DND-41 (cell line): ENCODE data around the gene C2CD2L.

Experiments
- ATAC-seq: fragments of 200-7000 bp; cut with Tn5 transposase; 3 replicates; pipeline ENCODE4 v1.9.1; 2021; ENCODE audit warnings: low read depth; ENCODE audit not compliant: insufficient read depth
- DNase-seq: peaks from one replicate; pipeline ENCODE4 v3.0.0-alpha.2; 2020
- H2AFZ ChIP-seq: 2 replicates; pipeline ENCODE4 v1.6.0; 2012; ENCODE audit warnings: low read depth, low read length
- H3K27ac ChIP-seq: 2 replicates; pipeline ENCODE4 v1.5.1; 2012; ENCODE audit warnings: low read length, inconsistent platforms
- H3K27me3 ChIP-seq: fragments of 200-600 bp; sonication (generic); 2 replicates; pipeline ENCODE4 v1.6.0; 2012; ENCODE audit warnings: low read length, mild to moderate bottlenecking, inconsistent platforms; ENCODE audit not compliant: insufficient read depth, poor library complexity
- H3K36me3 ChIP-seq: 2 replicates; pipeline ENCODE4 v1.5.1; 2012; ENCODE audit warnings: low read length, inconsistent platforms; ENCODE audit not compliant: insufficient read depth
- H3K4me1 ChIP-seq: 2 replicates; pipeline ENCODE4 v1.5.1; 2012; ENCODE audit warnings: mild to moderate bottlenecking, low read length; ENCODE audit not compliant: insufficient read depth
- H3K4me2 ChIP-seq: 2 replicates; pipeline ENCODE4 v1.6.0; 2012; ENCODE audit warnings: mild to moderate bottlenecking, moderate library complexity, low read length, inconsistent platforms; ENCODE audit not compliant: insufficient read depth
- H3K4me3 ChIP-seq, 2 experiments: fragments of 200-600 bp in 1 of 2; shearing (Covaris generic) in 1 of 2; 2 replicates each; pipeline ENCODE4 v1.5.1; 2012 to 2016; ENCODE audit warnings: inconsistent platforms in 2 of 2, low read length in 2 of 2, mild to moderate bottlenecking in 2 of 2, low read depth in 1 of 2, moderate library complexity in 1 of 2
- H3K79me2 ChIP-seq: 2 replicates; pipeline ENCODE4 v1.6.0; 2012; ENCODE audit warnings: low read length, inconsistent platforms; ENCODE audit not compliant: insufficient read depth
- H3K9ac ChIP-seq: 2 replicates; pipeline ENCODE4 v1.6.0; 2012; ENCODE audit warnings: low read depth, mild to moderate bottlenecking, inconsistent platforms, low read length, moderate library complexity
- H3K9me3 ChIP-seq: 2 replicates; pipeline ENCODE4 v1.5.1; 2012; ENCODE audit warnings: low read length, moderate library complexity, mild to moderate bottlenecking, inconsistent platforms; ENCODE audit not compliant: insufficient read depth, severe bottlenecking
- H4K20me1 ChIP-seq: 2 replicates; pipeline ENCODE4 v1.6.0; 2012; ENCODE audit warnings: low read length; ENCODE audit not compliant: insufficient read depth
- EZH2 ChIP-seq: IDR thresholded peaks from 3 replicates; pipeline ENCODE4 v1.6.1; 2012; ENCODE audit warnings: borderline replicate concordance, low read depth, mild to moderate bottlenecking, moderate library complexity, low read length, inconsistent platforms; ENCODE audit not compliant: severe bottlenecking
- TF ChIP-seq, protein P1 (sequence below): IDR thresholded peaks from 2 replicates; pipeline ENCODE4 v1.5.1; 2012; ENCODE audit warnings: borderline replicate concordance, low read length, moderate library complexity, mild to moderate bottlenecking; ENCODE audit not compliant: poor library complexity, severe bottlenecking; ENCODE audit errors: extremely low read depth

C2CD2L gene

DNA sequence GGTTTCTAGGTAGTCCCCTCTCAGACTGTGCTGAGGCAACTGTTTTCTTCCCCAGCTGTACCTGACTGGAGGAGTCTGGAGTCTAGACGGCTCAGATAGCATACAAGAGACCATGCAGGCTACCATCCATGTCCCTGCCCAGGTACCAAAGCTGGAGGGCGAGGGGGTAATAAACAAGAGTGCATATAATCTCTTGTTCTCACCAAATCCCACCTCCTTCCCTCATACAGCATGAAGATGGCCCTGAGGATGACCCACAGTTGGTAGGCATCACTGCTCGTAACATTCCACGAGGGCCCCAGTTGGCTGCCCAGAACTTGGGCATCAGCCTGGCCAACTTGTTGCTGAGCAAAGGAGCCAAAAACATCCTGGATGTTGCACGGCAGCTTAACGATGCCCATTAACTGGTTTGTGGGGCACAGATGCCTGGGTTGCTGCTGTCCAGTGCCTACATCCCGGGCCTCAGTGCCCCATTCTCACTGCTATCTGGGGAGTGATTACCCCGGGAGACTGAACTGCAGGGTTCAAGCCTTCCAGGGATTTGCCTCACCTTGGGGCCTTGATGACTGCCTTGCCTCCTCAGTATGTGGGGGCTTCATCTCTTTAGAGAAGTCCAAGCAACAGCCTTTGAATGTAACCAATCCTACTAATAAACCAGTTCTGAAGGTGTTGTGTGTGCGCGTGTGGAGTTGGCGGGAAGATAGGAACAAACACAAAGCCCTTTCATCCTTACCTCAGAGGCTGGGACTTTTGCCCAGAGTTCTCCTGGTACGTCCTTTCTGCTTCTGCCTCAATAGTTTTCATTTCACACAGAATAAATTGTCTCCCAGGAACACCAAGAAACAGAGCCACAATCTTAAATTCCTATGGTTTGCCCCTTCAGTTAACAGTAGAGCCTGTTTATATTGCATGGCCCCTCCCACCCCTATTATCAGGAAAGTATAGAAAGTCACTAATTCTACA lies 14.0 kb upstream of the C2CD2L start:
- peaks cover 50% of the 10 kb centered on the region for H3K79me2 ChIP-seq
- no peak overlapping the region for H2AFZ ChIP-seq
- DNase-seq (peak; percentile 31), ATAC-seq (no peak)
- H3K36me3 ChIP-seq = peaks cover 68% of the 10 kb centered on the region
- TF ChIP-seq EZH2 = no peak
- TF ChIP-seq, protein P1, sequence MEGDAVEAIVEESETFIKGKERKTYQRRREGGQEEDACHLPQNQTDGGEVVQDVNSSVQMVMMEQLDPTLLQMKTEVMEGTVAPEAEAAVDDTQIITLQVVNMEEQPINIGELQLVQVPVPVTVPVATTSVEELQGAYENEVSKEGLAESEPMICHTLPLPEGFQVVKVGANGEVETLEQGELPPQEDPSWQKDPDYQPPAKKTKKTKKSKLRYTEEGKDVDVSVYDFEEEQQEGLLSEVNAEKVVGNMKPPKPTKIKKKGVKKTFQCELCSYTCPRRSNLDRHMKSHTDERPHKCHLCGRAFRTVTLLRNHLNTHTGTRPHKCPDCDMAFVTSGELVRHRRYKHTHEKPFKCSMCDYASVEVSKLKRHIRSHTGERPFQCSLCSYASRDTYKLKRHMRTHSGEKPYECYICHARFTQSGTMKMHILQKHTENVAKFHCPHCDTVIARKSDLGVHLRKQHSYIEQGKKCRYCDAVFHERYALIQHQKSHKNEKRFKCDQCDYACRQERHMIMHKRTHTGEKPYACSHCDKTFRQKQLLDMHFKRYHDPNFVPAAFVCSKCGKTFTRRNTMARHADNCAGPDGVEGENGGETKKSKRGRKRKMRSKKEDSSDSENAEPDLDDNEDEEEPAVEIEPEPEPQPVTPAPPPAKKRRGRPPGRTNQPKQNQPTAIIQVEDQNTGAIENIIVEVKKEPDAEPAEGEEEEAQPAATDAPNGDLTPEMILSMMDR = no peak
- H3K27me3 ChIP-seq = no peaks in the 10 kb centered on the region
- peak overlapping the region; percentile 99 for H3K27ac ChIP-seq
- peak overlapping the region; percentile 89 to 95 for H3K4me3 ChIP-seq
- H3K4me1 ChIP-seq = peaks cover 37% of the 10 kb centered on the region
- H3K9ac ChIP-seq = peak overlapping the region; percentile 99
- peak overlapping the region; percentile 93 for H3K4me2 ChIP-seq
- H3K9me3 ChIP-seq = no peaks in the 10 kb centered on the region
- peaks cover 34% of the 10 kb centered on the region for H4K20me1 ChIP-seq

DNA sequence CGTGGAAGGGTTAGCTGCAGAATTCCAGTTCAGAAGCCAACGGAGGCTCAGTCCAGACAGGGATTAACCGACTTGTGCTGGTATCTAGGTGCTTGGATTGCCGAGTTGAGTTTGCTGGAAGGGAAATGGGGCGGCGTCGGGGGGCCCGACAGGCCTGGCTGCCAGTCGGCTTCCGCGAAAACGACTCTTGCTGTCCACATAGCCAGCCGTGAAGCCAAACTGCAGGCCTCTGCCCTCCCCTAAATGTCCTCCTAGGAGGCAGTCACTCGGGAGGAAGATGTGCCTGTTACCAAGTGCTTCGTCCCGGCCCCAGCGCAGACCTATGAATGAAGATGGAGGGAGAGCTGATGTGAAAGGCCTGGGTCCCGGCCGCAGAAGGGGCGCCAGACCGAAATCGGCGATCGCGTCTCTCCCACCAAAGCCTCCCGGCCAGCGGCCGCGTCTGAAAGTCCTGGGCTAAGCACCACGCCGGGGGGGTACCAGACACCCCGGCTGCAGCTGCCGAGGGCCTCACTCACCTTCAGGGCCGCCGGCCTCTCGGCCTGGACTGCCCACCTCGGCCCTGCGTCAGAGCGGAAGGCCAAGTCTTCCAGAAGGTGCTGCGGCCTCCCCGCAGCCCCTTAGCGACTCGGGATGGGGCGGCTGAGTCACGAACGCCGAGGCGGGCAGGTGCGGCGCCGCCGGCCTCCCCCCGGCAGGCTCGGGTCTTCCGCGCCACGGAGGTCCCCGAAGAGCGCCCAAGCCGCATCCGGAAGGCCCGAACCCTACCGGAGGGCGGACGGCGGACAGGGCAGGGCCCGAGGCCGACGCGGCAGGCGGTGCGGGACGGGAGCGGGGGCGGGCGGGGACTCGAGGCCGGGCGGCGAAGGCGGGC lies 13.0 kb upstream of the C2CD2L start:
- Histone ChIP-seq H3K9ac (peak overlapping the region; percentile 99), H3K79me2 (peaks cover 50% of the 10 kb centered on the region), H3K36me3 (peaks cover 70% of the 10 kb centered on the region), H3K4me3 (peak overlapping the region; percentile 89 to 95), H3K4me1 (peaks cover 37% of the 10 kb centered on the region), H3K27ac (peak overlapping the region; percentile 99), H2AFZ (no peak overlapping the region), H3K4me2 (peak overlapping the region; percentile 93), H3K9me3 (no peaks in the 10 kb centered on the region), H3K27me3 (no peaks in the 10 kb centered on the region), H4K20me1 (peaks cover 34% of the 10 kb centered on the region)
- DNase-seq = peak; percentile 48
- TF ChIP-seq, protein P1 = no peak
- TF ChIP-seq EZH2 = no peak
- no peak for ATAC-seq

DNA sequence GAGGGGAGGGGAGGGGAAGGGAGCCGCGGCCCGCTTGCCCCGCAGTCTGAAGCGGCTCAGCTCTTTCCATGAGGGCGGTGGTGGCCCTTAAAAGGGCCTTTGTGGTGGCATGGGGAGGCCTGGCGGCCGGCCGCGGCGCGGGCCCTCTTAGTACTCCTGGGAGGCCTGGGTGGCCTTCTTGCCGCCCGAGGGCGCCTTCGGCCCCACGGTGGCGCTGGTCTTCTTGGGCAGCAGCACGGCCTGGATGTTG lies 12.4 kb upstream of the C2CD2L start:
- Histone ChIP-seq H3K4me3 (peak overlapping the region; percentile 89 to 95), H3K79me2 (peaks cover 52% of the 10 kb centered on the region), H3K36me3 (peaks cover 73% of the 10 kb centered on the region), H3K27ac (peak overlapping the region; percentile 99), H2AFZ (peak overlapping the region; percentile 53; the same call in 1 of the 2 replicates), H3K27me3 (no peaks in the 10 kb centered on the region), H3K9me3 (no peaks in the 10 kb centered on the region), H4K20me1 (peaks cover 34% of the 10 kb centered on the region), H3K4me1 (peaks cover 42% of the 10 kb centered on the region), H3K9ac (peak overlapping the region; percentile 99), H3K4me2 (peak overlapping the region; percentile 93)
- no peak for DNase-seq
- peak; percentile 18 for ATAC-seq
- no peak for TF ChIP-seq EZH2
- TF ChIP-seq, protein P1 = peak; percentile 61
